Osteoblast (primary cell): Measurements from ENCODE around the gene ANKLE1. TPM values are rescaled to one million over a fixed set of nuclear protein-coding genes. Genes with fewer than 3 reads are reported as not detected.
A peak's percentile ranks its signal among the peaks of the same experiment; 100 is the strongest.

Experiments used
- DNase-seq: peaks from one replicate; pipeline ENCODE4 v3.0.0; 2011; ENCODE audit warnings: low spot score, mixed read lengths; ENCODE audit not compliant: insufficient read length; ENCODE audit errors: missing footprints
- H2AFZ ChIP-seq: 2 replicates; pipeline ENCODE4 v1.6.0; 2011; ENCODE audit warnings: mild to moderate bottlenecking, low read length
- H3K27ac ChIP-seq: 2 replicates; pipeline ENCODE4 v1.5.1; 2011; ENCODE audit warnings: mild to moderate bottlenecking, low read depth, low read length, moderate library complexity
- H3K27me3 ChIP-seq: 2 replicates; pipeline ENCODE4 v1.6.0; 2012; ENCODE audit warnings: mild to moderate bottlenecking, control low read depth, inconsistent platforms, low read length, moderate library complexity; ENCODE audit not compliant: insufficient read depth
- H3K36me3 ChIP-seq: 2 replicates; pipeline ENCODE4 v1.5.1; 2011; ENCODE audit warnings: mild to moderate bottlenecking, low read length, control low read depth, moderate library complexity; ENCODE audit not compliant: insufficient read depth
- H3K4me1 ChIP-seq: 2 replicates; pipeline ENCODE4 v1.5.1; 2011; ENCODE audit warnings: mild to moderate bottlenecking, low read length, control low read depth, moderate library complexity; ENCODE audit not compliant: insufficient read depth
- H3K4me2 ChIP-seq: 2 replicates; pipeline ENCODE4 v1.6.0; 2011; ENCODE audit warnings: mild to moderate bottlenecking, low read length; ENCODE audit not compliant: insufficient read depth
- H3K4me3 ChIP-seq: fragments of 200-600 bp; sonication (generic); 3 replicates; pipeline ENCODE4 v1.5.1; 2012; ENCODE audit warnings: mild to moderate bottlenecking, low read length, inconsistent platforms; ENCODE audit not compliant: insufficient read depth
- H3K79me2 ChIP-seq: 2 replicates; pipeline ENCODE4 v1.6.0; 2012; ENCODE audit warnings: mild to moderate bottlenecking, low read length, control low read depth, inconsistent platforms; ENCODE audit not compliant: insufficient read depth
- H3K9me3 ChIP-seq: 2 replicates; pipeline ENCODE4 v1.5.1; 2011; ENCODE audit warnings: low read depth, low read length, control low read depth
- H4K20me1 ChIP-seq: 2 replicates; pipeline ENCODE4 v1.6.0; 2012; ENCODE audit warnings: mild to moderate bottlenecking, low read length, control low read depth; ENCODE audit not compliant: insufficient read depth
- CTCF ChIP-seq: IDR thresholded peaks from 2 replicates; pipeline ENCODE4 v1.5.1; 2011; ENCODE audit warnings: mild to moderate bottlenecking, low read depth, low read length, moderate library complexity; ENCODE audit errors: extremely low read depth
- total RNA-seq: library from RNA; depleted of rRNA; stranded (reverse); fragments of >200 nt; gene quantifications from 2 replicates; pipeline ENCODE4 v1.2.3, GENCODE V29; 2012

The ANKLE1 gene
- total RNA-seq = not detected in 2 replicates

DNA sequence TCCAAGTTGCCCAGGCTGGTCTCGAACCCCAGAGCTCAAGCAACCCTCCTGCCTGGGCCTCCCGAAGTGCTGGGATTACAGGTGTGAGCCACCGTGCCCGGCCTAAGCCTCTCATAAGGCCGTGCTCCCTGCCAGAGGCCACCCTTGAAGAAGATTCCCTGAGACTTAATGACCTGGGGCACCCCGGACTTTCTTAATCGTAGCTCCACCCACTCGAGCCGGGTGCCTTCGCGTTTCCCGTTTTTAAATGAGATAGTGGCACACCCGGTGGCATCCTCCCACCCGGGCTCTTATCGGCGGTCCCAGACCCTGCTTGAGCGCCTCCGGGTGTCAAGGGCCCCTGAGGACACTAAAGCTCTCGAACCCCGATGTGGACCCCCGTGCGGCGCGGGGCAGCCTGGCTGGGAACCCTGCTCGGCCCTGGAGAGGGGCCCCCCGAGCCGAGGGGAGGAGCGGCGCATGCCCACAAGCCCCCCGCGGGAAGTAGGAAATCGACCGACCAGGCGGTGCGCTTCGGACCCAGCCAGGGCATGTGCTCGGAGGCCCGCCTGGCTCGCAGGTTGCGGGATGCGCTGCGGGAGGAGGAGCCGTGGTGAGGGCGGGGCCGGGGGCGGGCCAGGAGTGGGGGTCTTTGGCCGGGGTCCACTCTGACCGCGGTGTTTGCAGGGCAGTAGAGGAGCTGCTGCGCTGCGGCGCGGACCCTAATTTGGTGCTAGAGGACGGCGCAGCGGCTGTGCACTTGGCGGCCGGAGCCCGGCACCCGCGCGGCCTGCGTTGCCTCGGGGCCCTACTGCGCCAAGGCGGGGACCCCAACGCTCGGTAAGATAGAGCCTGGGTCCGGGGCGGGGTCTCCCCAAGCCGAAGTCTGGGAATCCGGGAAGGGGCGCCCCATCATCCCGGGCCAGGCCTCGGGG is at the start of gene ANKLE1:
Gene ANKLE1 (plus strand): TSS at position 511 of the 914 bp plus-strand sequence. CDS start 20 bp downstream, at position 531.
- H3K4me3 ChIP-seq = peak within 1 kb of the TSS; percentile 65
- no peak for TF ChIP-seq CTCF
- peaks cover 7% of the 10 kb centered on the region for H3K4me1 ChIP-seq
- DNase-seq = peak; percentile 76
- H3K9me3 ChIP-seq = no peaks in the 10 kb centered on the region
- no peaks in the 10 kb centered on the region for H3K79me2 ChIP-seq
- peaks cover 3% of the 10 kb centered on the region for H4K20me1 ChIP-seq
- no peak within 1 kb of the TSS for H3K27ac ChIP-seq
- peak within 1 kb of the TSS; percentile 77 for H2AFZ ChIP-seq
- no peaks in the 10 kb centered on the region for H3K27me3 ChIP-seq
- H3K4me2 ChIP-seq = peak within 1 kb of the TSS; percentile 84
- H3K36me3 ChIP-seq = peaks cover 2% of the 10 kb centered on the region

DNA sequence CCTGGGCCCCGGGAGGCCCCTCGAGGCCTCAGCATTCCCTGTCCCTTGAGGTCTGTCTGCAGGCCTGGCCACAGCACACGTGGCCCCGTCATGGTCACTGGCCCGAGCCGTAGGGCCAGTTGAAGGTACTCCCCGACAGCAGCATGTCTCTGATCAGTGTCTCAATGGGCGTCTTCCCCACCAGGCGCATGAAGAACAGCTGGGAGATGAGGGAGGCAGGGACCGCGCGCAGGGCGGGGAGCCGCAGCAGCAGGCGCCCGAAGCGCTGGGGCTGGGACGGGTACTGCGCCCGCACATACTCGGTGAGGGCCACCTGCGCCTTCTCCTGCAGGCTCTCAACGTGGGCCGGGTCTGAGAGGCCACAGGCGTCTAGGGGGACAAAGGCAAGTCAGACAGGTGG is 49.4 kb upstream of the ANKLE1 start:
- no peak overlapping the region for H3K4me2 ChIP-seq
- no peaks in the 10 kb centered on the region for H3K27me3 ChIP-seq
- peaks cover 9% of the 10 kb centered on the region for H4K20me1 ChIP-seq
- no peak overlapping the region for H3K27ac ChIP-seq
- TF ChIP-seq CTCF = no peak
- no peaks in the 10 kb centered on the region for H3K9me3 ChIP-seq
- H3K36me3 ChIP-seq = peaks cover 10% of the 10 kb centered on the region
- H3K79me2 ChIP-seq = peaks cover 11% of the 10 kb centered on the region
- H2AFZ ChIP-seq = no peak overlapping the region
- no peak for DNase-seq
- H3K4me1 ChIP-seq = peaks cover 7% of the 10 kb centered on the region
- H3K4me3 ChIP-seq = no peak overlapping the region

GRCh38 chr19:17234911-17235299 is 46.8 kb upstream of the ANKLE1 start:
- peak overlapping the region; percentile 71 for H3K4me3 ChIP-seq
- peaks cover 11% of the 10 kb centered on the region for H4K20me1 ChIP-seq
- TF ChIP-seq CTCF = no peak
- H3K79me2 ChIP-seq = peaks cover 11% of the 10 kb centered on the region
- H3K4me2 ChIP-seq = peak overlapping the region; percentile 77
- no peaks in the 10 kb centered on the region for H3K9me3 ChIP-seq
- H3K4me1 ChIP-seq = peaks cover 7% of the 10 kb centered on the region
- no peaks in the 10 kb centered on the region for H3K27me3 ChIP-seq
- DNase-seq = peak; percentile 90
- no peak overlapping the region for H3K27ac ChIP-seq
- no peak overlapping the region for H2AFZ ChIP-seq
- peaks cover 20% of the 10 kb centered on the region for H3K36me3 ChIP-seq

GRCh38 chr19:17235300-17235970 is 46.3 kb upstream of the ANKLE1 start:
- TF ChIP-seq CTCF = peak; percentile 34
- peaks cover 14% of the 10 kb centered on the region for H3K79me2 ChIP-seq
- H4K20me1 ChIP-seq = peaks cover 11% of the 10 kb centered on the region
- peak; percentile 97 for DNase-seq
- no peaks in the 10 kb centered on the region for H3K27me3 ChIP-seq
- H3K4me3 ChIP-seq = peak overlapping the region; percentile 71
- H2AFZ ChIP-seq = peak overlapping the region; percentile 51
- peaks cover 20% of the 10 kb centered on the region for H3K36me3 ChIP-seq
- H3K27ac ChIP-seq = no peak overlapping the region
- H3K4me1 ChIP-seq = peaks cover 7% of the 10 kb centered on the region
- H3K4me2 ChIP-seq = peak overlapping the region; percentile 77
- H3K9me3 ChIP-seq = no peaks in the 10 kb centered on the region
